H1 (cell line): ENCODE data around the gene ALK.

Source experiments
- CTCF ChIP-seq, 3 experiments: IDR thresholded peaks; 1 replicate in 2 of 3; 2 replicates in 1 of 3; pipeline versions ENCODE4 v1.5.1 to v1.6.1; 2011; ENCODE audit warnings: low read length in 3 of 3, mild to moderate bottlenecking in 3 of 3, inconsistent platforms in 2 of 3, low read depth in 1 of 3, moderate library complexity in 1 of 3; ENCODE audit not compliant: insufficient read depth in 1 of 3; ENCODE audit errors: control extremely low read depth in 1 of 3
- KDM5A ChIP-seq: fragments of 200-600 bp; IDR thresholded peaks from 2 replicates; pipeline ENCODE4 v1.7.1; 2012; ENCODE audit warnings: mild to moderate bottlenecking, low read length, inconsistent platforms, mixed read lengths
- RFX5 ChIP-seq: IDR thresholded peaks from 2 replicates; pipeline ENCODE4 v1.6.1; 2011; ENCODE audit warnings: low read depth, low read length, improper control_type of control experiment, borderline replicate concordance
- SP4 ChIP-seq: IDR thresholded peaks from 2 replicates; pipeline ENCODE4 v1.6.1; 2012; ENCODE audit warnings: low read length, inconsistent platforms

DNA sequence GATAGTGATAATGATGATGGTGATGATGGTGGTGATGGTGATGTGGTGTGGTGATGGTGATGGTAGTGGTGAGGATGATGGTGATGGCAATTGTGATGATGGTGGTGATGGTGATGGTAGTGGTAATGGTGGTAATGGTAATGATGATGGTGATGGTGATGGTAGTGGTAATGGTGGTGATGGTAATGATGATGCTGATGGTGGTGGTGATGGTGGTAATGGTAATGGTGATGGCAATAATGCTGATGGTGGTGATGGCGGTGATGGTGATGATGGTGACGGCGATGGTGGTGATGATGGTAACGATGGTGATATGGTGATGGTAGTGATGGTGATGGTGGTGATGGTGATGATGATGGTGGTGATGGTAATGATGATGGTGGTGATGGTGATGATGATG is 45.0 kb downstream of the ALK start:
- TF ChIP-seq CTCF (IDR thresholded peaks at IDR 0.05; ENCODE audit: control extremely low read depth in 1 of 3, insufficient read depth in 1 of 3, low read depth in 1 of 3, low read length in 3 of 3) (no peak), RFX5 (no peak), KDM5A (no peak), SP4 (no peak)
